GM18511 (cell line): ENCODE data around the gene RPL27A.

Experiments
- ATAC-seq: cut with Tn5 transposase; IDR thresholded peaks from one replicate; pipeline ENCODE4 v1.9.1; 2021; ENCODE audit warnings: mild to moderate bottlenecking, moderate library complexity; ENCODE audit not compliant: unreplicated experiment

The RPL27A gene

DNA sequence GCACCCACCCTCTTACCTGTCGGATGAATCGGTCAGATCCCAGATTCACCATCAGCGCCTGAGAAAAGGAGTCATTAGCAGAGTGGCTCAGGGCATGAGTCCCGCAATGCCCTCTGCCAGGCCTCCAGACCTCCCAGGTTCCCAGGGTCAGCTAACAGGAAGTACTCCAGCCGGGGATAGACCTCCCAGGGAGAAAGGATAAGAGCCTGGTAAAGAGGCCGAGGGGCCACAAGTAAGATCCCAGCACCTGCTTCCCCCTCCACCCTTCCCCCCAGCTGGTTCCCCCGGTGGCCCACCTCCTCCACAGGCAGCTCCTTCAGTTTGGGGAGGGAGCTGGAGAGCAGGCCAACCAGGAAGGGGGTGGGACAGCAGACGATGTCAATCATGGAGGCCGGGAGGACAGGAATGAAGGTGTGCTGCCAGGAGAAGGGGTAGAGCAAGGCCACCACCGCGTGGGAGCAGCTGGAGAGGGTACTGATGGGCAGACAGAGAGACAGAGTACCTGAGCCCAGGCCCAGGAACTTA is 16.4 kb downstream of the RPL27A start:
- no peak for ATAC-seq

DNA sequence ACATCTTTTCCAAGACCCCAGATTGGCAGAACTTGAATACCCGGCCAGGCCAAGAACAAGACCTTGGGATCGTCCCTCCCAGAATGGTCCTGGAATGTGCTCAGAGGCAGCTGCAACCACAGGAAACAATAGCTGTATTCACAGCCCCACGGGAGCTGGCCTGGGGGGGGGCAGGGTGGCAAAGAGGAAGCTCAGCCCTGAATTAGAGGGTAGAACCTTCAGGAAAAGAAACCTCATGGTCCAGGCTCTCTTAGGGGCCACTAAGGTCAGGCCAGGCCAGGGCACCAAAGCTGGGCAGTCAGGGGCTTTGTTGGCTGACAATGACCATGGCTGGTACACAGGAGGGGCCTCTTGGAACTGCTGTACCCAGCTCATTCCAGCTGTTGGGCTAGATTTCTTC is 17.3 kb downstream of the RPL27A start:
- ATAC-seq = no peak

DNA sequence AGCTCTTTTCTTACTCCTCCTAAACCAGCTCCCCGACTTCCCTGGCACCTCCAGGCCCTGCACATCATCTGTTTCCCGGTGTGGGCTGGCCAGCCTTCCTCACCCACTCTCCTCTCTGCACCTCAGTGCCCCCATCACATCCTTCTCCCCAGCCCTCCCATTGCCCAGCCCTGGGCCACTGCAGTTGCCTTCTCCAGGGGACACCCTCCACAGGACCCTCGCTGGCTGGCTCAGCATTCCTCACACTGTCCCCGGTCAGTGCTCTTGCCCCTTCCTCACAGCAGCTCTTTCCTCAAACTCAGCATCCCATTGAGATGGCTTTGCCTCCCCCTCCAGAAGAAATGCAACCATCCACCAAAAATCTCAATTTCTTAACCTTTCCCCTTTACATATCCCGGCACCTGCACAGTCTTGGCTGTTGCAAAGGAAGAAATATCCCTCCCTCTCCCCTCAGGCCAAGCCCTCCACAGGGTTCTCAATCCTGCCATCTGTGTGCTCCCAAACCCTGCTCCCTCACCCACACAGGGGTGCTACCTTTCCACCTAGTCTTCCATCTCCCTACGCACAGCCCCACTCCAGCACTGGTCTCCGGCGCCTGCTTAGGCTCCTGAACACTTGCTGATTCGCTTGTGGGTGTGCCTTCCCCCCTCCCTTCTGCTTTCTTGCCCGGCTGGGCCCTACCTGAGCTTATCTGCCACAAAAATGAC is 19.5 kb downstream of the RPL27A start:
- ATAC-seq = no peak

DNA sequence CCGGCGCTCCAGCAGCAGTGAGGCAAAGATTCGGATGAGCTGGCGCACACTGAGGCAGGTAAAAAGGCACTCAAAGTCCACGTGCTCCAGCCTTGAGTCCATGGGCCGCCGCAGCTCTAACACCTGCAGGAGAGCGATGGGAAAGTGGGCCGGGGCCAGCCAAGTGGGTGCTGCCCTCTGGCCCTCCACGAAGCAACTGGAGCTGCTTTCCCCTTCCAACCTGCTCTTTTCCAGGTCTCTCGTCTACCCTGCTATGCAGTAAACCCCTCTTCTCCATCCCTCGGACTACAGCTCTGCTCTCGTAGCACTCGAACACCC is 20.0 kb downstream of the RPL27A start:
- no peak for ATAC-seq

DNA sequence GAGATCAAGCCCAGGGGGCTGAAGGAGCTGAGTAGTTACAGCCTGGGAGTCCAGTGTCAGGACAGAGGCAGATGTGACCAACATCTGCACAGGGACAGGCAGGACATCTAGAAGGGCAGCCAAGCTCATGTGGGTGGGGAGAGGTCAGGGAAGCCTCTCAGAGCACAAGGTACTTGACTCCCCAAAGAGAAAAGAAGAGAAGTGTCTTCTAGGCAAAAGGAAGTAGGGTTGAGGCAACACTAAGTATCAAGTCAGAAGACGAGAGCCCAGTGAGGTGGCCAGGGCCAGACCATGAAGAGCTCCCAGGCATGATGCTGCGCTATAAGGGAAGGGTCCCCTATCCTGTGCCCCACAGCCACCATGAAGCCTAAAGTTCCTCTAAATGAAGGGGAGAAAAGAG is 21.5 kb downstream of the RPL27A start:
- ATAC-seq = no peak

DNA sequence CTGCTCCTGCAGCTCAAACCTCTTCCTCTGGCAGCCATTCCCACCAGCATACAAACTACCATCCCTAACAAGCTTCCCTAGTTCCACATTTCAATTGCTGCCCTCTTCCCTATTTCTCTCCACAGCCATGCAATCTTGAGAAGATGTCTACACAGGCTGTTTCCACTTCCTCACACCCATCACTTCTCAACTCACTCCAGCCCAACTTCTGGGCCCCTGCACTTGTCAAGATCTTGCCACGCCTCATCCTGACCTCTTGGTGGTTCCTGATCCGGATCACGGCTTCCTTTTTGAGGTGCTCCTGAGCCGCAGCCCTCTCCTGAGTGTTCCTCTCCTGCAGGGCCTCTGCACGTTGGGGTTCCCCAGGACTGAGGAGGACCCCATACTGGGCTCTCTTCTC is 22.6 kb downstream of the RPL27A start:
- no peak for ATAC-seq

DNA sequence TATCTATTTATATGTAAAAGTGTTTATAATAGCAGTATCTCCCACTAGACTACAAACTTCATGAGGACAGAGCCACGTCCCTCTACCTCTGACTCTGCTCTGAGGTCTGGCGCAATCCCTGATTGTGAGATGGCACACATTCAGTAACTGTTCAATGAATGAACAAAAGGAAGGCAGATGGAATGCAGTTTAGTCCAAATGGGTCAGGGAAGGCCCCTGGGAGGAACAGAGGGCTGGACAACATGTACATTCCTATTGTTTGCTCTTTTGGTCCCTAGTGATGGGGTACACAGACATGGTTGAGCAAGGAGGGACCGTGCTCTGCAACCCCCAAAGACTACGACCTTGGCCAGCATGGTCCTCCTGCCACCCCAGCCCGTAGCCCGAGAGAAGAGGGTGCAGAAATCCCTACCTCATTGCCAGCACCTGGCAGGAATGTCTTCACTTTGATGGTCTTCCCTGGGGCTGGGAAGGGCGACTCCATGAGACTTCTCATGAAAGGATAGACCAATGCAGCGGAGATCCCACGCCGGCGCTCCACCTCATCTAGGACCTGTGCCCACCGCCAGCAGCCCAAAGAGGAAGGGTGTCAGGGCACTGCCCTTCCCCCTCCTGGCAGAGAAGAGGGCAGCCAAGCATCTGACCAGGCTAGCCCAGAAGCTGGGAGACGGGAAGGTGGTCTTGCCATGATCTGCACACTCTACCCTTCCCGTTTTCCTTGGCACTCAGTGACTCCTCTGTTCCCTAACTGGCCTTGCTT is 24.3 kb downstream of the RPL27A start:
- ATAC-seq = no peak

DNA sequence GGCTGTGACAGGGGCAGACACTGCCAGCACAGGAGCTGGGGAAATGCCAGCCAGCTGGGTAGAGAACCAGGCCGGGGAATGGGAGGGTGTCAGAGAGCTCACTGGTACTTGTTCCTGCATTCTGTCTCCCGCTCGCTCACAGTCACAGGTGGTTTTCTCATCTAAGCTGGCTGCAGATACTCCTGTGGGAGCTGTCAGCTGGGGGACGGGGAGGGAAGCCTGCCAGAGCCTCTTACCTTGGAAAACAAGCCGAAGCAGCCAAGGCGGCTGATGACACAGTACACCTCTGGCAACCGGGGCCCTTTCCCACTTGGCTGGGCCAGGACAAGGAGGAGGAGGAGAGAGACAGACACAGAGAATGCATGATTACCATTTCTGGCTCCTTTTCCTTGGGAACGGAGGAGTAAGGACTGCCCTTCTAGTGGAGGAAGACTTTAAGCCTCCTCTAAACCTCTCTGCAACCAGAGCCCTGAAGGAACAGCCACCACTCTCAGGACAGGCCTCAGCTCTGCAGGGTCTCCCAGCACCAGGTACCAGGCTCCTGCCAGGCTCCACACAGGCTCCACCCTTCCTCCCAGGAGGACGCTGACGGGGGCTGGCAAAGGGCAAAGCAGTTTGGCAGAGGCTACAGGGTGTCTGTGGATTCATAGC is 25.1 kb downstream of the RPL27A start:
- no peak for ATAC-seq

DNA sequence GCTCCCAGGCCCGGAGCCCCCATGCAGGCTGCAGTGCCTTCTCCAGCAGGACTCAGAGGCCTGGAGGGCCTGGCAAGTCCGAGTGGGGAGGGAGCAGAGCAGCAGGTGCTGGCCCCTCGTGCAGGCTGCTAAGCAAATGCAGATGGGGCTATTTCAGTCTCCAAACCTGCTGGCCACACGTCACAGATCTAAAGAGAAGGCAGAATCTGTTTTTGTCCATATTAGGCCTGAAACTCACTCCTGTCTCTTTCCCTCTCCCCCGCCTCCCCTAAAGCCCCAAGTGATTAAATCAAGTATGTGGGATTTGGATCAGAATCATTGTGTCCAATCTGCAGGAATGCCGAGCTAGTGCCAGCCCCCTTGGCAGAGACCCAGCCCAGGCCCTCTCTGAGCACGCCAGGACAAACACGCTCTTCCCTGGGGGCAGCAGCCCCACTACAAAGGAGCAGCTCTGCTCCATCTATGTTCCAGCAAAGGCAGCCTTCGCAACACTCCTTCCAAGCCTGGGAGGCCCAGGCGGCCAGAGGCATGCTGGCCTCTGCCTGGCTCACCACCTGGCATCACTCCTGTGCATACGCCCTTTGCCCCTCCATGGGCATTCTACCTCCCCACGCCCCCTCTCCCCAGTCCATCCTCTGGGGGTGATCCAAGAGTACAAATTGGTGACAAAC is 26.5 kb downstream of the RPL27A start:
- no peak for ATAC-seq

DNA sequence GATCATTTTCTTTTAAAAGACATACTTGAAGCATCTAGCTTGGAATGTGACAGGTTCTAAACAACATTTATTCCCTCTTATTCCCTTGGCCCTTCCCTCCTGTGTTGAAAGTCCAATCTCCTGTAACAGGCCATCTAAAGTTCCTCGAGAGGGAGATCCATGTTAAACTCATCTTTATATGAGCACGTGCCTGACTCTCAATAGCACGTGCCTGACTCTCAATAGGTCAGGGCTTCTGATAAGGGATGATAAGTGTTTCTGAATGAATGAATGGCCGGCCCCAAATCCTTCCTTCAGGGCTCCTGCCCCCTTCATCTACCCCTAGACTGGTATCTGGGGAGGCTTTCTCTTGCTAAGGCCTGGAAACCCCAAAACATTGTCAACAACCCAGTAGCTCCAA is 27.2 kb downstream of the RPL27A start:
- no peak for ATAC-seq

DNA sequence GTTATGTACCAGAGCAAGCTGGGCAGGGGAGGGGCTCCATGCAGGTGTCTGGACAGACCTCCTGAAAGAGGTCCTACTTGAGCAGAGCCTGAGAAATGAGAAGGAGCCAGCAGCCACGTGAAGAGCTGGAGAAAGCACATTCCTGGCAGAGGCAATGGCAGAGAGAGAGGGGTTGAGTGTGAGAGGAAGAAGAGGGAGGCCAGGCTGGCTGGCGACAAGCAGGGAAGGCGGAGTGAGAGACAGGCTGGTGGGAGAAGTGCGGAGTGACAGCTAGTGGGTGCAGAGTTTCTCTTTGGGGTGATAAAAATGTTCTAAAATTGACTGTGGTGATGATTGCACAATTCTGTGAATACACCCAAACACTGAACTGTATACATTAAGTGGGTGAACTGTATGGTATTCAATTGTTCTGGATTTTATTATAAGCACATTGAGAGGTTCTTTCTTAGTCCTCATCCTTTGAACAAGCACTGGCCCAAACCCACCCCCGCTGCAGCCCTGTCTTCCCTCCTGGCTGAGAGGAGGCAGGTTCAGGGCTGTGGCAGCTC is 29.4 kb downstream of the RPL27A start:
- ATAC-seq = no peak

DNA sequence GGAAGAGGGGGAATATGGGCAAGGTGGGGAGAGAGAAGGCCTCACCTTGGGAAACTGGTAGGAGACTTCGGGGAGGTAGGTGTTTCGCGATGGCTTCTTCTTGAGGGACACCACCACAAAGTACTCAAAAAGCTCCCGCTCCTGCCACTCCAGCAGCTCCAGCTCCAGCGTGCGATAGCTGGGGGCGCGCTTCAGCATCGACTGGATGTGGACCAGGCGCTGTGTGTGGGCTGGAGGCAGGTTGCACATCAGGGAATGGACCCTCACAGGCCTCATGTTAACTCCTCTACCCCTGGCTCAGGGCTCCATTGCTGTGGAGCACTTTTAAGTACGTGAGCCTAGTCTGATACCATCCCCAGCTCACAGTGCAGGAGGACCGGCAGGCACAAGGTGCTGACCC is 29.9 kb downstream of the RPL27A start:
- ATAC-seq = no peak

DNA sequence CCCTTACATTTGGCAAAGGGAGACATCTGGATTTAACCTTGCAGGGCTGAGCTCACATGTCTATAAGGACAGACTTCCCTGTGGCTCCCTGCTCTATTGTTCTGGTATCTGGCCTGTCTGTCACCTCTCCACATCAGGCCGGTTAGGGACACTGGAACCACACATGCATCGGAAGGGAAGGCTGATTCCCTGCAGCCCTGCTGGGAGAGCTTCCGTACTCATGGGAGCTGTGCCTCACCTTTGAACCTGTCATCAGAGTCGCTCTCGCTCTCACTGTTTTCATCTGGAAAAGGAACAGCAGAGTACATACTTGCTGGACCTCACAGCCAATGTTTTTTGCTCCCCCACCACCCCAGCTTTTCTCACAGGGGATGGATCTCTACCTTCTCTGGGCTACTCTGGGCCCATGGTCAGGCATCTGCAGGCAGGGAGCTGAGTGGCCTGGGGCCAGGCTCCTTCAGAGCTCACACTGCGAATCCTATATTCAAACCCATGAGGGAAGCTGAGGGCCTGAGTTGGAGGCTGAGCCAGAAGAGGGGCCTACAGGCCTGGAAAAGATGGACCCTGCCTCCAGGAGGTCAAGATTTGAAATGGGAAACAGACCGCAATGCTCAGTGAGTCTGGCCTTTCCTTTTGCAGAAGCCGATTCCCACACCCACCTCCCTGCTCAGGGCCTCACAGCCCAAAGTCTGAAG is 31.3 kb downstream of the RPL27A start:
- ATAC-seq = no peak

DNA sequence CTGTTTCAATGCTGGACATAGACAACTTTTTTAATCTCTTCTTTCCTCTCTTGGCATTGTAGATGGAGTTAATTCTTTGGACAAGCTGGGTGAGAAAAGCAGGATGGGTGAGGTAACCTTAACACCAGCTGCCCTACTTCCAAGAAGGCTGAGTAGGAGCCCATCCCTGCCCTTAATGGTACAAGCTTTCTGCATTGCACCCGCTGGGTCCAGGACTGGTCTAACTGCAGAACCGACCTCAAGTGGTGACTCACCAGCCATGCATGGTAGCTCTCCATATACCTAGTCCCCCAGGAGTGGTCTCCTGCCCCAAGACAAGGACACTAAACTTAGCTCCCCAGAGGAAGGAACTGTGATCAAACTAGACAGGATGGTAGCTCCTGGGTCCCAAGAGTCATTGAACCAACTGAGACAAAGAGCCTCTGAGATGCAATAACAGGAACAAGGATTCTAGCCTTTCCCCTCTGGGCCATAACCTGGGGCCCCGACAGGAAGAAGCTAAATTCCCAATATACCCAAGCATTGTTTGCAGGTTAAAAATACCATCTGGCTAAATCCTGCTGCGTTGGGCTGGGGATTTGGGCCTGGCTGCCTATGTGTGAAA is 32.1 kb downstream of the RPL27A start:
- no peak for ATAC-seq

DNA sequence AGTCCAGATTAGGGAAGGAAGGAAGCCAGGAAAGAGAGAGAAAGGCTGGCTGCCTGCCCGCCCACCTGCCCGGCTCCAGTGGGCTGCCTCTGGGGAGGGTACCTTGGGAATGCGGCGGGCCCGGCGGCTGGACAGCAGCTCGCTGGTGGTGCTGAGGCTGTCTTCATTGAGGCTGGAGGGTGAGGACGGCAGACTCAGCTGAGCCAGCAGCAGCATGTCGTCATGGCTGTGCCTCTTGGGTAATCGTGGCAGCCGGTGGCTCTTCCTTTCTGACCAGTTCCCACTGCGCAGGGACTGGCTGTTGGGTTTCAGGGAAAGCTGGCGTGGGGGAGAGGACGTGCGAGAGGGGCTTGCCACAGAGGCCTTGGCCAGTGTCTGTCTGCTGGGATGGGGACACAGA is 32.9 kb downstream of the RPL27A start:
- no peak for ATAC-seq

DNA sequence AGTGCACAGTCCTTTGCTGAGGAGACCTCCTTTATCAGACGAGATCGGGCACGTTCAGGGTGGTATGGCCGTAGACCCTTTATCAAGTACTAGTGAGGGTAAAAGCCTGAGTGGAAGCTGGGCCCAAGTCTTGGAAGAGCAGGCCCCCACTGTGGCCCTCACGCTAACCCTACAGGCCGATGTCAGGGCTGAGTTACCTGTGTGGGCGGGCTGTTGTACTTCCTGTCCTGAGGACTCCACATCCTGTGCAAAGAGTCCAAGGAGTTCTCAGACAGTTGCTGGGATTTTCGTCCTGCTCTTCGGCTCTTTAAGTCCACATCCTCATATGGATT is 34.9 kb downstream of the RPL27A start:
- ATAC-seq = no peak

DNA sequence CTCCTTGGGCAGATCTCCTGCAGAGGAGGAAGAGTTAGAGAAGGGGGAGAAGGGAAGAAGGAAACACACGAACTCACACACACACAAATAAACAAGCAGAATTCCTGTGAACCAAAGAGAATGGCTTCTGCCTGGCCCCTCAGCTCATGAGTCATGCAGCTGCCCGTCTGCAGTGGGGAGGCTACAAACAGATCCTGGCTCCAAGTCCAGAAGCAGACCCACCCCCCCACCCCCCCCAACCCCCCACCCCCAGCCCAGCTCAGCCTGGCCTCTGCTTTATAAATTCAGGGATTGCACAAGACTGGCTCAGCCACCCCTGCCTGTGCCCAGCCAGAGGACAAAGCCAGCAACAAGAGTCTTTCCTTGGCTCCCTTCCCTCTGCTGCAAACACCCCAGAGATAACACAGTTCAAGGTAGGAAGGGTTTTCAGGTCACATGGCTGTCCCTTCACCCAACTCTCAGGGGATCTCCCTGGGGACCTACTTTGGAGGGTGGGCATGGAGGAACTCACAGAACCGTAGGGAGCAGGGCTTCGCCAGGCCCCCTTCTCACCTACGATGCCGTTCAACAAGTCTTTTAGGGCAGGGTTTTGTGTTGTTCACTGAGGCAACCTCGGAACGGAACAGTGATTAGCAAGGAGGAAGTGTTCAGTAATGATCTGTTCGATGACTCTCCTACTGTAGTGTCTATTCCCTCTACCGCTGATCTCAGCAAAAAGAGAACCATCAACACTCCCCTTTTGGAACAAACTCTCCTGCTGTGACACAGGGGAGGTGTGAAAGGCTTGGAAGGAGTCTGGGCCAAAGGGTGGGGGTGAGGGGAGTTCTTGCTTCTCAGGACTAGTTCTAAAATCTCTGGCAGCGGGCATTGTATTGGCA is 35.5 kb downstream of the RPL27A start:
- no peak for ATAC-seq

DNA sequence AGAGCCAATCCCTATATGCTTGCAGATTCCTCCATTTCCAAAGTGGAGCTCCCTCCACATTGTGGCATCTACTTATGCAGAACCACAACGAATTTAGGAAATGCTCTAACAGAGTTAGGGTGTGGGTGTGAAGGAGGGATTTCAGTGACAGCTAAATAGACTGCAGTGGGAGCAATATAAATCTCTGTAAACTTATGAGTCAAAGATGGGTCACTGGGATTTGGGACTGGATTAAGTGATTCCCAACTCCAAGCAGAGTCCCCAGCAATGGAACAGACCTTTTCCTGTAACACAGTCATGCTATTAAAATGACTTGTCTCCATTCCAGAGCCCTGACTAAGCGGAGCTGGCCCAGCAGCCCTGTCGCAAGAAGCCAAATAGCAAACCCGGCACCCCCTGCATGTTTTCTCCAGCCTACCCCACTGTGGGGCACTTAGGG is 36.6 kb downstream of the RPL27A start:
- ATAC-seq = no peak

DNA sequence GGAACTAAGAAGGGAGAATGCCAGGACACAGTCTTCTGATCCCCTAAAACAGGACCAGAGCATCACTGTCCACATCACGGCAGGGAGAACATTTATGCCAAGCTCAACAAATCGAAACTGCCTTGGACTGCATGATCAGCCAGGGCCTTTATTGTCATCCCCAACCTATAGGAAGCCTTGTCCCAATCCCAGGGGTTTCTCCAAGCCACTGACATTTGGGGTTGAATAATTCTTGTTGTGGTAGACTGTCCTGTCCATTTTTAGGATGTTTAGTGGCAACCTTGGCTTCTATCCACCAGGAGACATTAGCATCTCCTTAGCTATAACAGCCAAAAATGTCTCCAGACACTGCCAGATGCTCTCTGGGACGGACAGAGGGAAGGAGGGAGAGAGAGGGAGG is 37.1 kb downstream of the RPL27A start:
- ATAC-seq = no peak
